PFSK-1 (cell line): ENCODE results near the gene PKIB.

Experiments used
- POLR2AphosphoS5 ChIP-seq: IDR thresholded peaks from 2 replicates; pipeline ENCODE4 v1.6.1; 2012; ENCODE audit warnings: low read depth, mild to moderate bottlenecking, control low read depth, low read length, moderate library complexity
- SIN3A ChIP-seq: IDR thresholded peaks from 2 replicates; pipeline ENCODE4 v1.6.1; 2012; ENCODE audit warnings: mild to moderate bottlenecking, low read length, moderate library complexity, borderline replicate concordance; ENCODE audit not compliant: insufficient read depth
- TAF1 ChIP-seq: IDR thresholded peaks from 2 replicates; pipeline ENCODE4 v1.6.1; 2012; ENCODE audit warnings: low read length, control low read depth, borderline replicate concordance; ENCODE audit not compliant: insufficient read depth
- TF ChIP-seq, protein P1 (sequence below), 2 experiments: IDR thresholded peaks; 2 replicates each; pipeline versions ENCODE4 v1.6.1 to v1.8.0; 2011 to 2012; ENCODE audit warnings: low read depth in 2 of 2, low read length in 2 of 2, control low read depth in 1 of 2, inconsistent platforms in 1 of 2, mild to moderate bottlenecking in 1 of 2, moderate library complexity in 1 of 2; ENCODE audit not compliant: insufficient read depth in 1 of 2

DNA sequence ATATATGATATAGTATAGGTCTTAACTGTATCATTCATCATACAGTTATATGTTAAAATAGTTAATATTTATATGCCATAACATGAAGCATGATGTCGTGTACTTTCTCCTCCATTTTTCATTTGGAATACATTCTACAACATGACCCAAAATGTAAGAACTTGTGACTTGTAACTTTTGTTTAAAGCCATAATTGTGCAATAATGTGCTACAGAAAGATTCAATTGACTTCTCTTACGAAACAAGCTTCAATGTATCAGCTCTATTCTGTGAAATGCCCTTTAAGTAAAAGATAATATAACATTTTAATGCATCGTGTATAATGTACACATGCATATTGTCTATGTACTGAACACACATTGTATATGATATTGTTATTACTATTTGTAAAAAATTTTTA is 92.6 kb downstream of the PKIB start:
- TF ChIP-seq SIN3A (no peak), POLR2AphosphoS5 (no peak), TAF1 (no peak)
- TF ChIP-seq, protein P1, sequence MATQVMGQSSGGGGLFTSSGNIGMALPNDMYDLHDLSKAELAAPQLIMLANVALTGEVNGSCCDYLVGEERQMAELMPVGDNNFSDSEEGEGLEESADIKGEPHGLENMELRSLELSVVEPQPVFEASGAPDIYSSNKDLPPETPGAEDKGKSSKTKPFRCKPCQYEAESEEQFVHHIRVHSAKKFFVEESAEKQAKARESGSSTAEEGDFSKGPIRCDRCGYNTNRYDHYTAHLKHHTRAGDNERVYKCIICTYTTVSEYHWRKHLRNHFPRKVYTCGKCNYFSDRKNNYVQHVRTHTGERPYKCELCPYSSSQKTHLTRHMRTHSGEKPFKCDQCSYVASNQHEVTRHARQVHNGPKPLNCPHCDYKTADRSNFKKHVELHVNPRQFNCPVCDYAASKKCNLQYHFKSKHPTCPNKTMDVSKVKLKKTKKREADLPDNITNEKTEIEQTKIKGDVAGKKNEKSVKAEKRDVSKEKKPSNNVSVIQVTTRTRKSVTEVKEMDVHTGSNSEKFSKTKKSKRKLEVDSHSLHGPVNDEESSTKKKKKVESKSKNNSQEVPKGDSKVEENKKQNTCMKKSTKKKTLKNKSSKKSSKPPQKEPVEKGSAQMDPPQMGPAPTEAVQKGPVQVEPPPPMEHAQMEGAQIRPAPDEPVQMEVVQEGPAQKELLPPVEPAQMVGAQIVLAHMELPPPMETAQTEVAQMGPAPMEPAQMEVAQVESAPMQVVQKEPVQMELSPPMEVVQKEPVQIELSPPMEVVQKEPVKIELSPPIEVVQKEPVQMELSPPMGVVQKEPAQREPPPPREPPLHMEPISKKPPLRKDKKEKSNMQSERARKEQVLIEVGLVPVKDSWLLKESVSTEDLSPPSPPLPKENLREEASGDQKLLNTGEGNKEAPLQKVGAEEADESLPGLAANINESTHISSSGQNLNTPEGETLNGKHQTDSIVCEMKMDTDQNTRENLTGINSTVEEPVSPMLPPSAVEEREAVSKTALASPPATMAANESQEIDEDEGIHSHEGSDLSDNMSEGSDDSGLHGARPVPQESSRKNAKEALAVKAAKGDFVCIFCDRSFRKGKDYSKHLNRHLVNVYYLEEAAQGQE (IDR thresholded peaks at IDR 0.05; ENCODE audit: insufficient read depth in 1 of 2, low read depth in 2 of 2, low read length in 2 of 2), result no peak
